GM23248 (cell line): ENCODE results near the gene C11orf86. TPM values are rescaled to one million over a fixed set of nuclear protein-coding genes. Genes with fewer than 3 reads are reported as not detected.

ENCODE experiments used
- DNase-seq: peaks from one replicate; pipeline ENCODE4 v3.0.0-alpha.2; 2015
- H2AFZ ChIP-seq: fragments of 200-600 bp; sonication (generic); 2 replicates; pipeline ENCODE4 v1.6.1; 2016; ENCODE audit warnings: antibody characterized with exemption
- H3F3A ChIP-seq: fragments of 200-600 bp; sonication (generic); 2 replicates; pipeline ENCODE4 v1.6.1; 2016; ENCODE audit warnings: mild to moderate bottlenecking, antibody characterized with exemption, mixed run types; ENCODE audit not compliant: insufficient read depth
- H3K27ac ChIP-seq: fragments of 200-600 bp; sonication (generic); 2 replicates; pipeline ENCODE4 v1.5.1; 2016; ENCODE audit warnings: mild to moderate bottlenecking
- H3K27me3 ChIP-seq: fragments of 200-600 bp; sonication (generic); replicated peaks from 2 replicates; pipeline ENCODE4 v1.6.1; 2016; ENCODE audit warnings: mild to moderate bottlenecking; ENCODE audit not compliant: insufficient read depth
- H3K36me3 ChIP-seq: fragments of 200-600 bp; sonication (generic); 2 replicates; pipeline ENCODE4 v1.6.1; 2016; ENCODE audit warnings: low read depth, mild to moderate bottlenecking
- H3K4me1 ChIP-seq: fragments of 200-600 bp; sonication (generic); 2 replicates; pipeline ENCODE4 v1.6.1; 2016; ENCODE audit warnings: mild to moderate bottlenecking; ENCODE audit not compliant: insufficient read depth
- H3K4me2 ChIP-seq: fragments of 200-600 bp; sonication (generic); one replicate; pipeline ENCODE4 v1.6.1; 2016; ENCODE audit warnings: mild to moderate bottlenecking; ENCODE audit not compliant: unreplicated experiment
- H3K4me3 ChIP-seq: fragments of 200-600 bp; sonication (generic); 2 replicates; pipeline ENCODE4 v1.5.1; 2016; ENCODE audit warnings: mild to moderate bottlenecking
- H3K79me2 ChIP-seq: fragments of 200-600 bp; sonication (generic); 2 replicates; pipeline ENCODE4 v1.6.1; 2016; ENCODE audit warnings: mild to moderate bottlenecking; ENCODE audit not compliant: insufficient read depth
- H3K9ac ChIP-seq: fragments of 200-600 bp; sonication (generic); 2 replicates; pipeline ENCODE4 v1.6.1; 2016; ENCODE audit warnings: mild to moderate bottlenecking
- H3K9me2 ChIP-seq: fragments of 200-600 bp; sonication (generic); 2 replicates; pipeline ENCODE4 v1.6.1; 2016; ENCODE audit warnings: mixed run types, mild to moderate bottlenecking, moderate library complexity; ENCODE audit not compliant: insufficient read depth
- H3K9me3 ChIP-seq: fragments of 200-600 bp; sonication (generic); one replicate; pipeline ENCODE4 v1.6.1; 2017; ENCODE audit warnings: low read depth
- H4K20me1 ChIP-seq: fragments of 200-600 bp; sonication (generic); 2 replicates; pipeline ENCODE4 v1.6.0; 2016; ENCODE audit not compliant: insufficient read depth
- EZH2 ChIP-seq: fragments of 200-600 bp; sonication (generic); IDR thresholded peaks from 2 replicates; pipeline ENCODE4 v1.6.1; 2018; ENCODE audit warnings: antibody characterized with exemption, mild to moderate bottlenecking; ENCODE audit not compliant: insufficient read depth, poor library complexity, severe bottlenecking
- EZH2phosphoT487 ChIP-seq: fragments of 200-600 bp; sonication (generic); IDR thresholded peaks from 2 replicates; pipeline ENCODE4 v1.6.1; 2018; ENCODE audit warnings: antibody characterized with exemption, moderate library complexity, mild to moderate bottlenecking, low read depth; ENCODE audit not compliant: insufficient read depth
- WGBS, 2 experiments: methylation state at CpG; one replicate each; pipeline ENCODE4 v1.1.6; 2015 to 2017; ENCODE audit warnings: low lambda C conversion rate in 2 of 2, low coverage in 1 of 2; ENCODE audit errors: missing lambda C conversion rate in 2 of 2; 5-methylcytosine and 5-hydroxymethylcytosine counted together
- in situ Hi-C: fragments of 300-500 bp; cut with MboI; formaldehyde crosslinking; loops from 2 replicates; pipeline ENCODE4 v1.15.0; 2020
- polyA plus RNA-seq: library from polyadenylated mRNA; unstranded; fragments of >200 nt; fragmentation: Nextera tagmentation; extraction: Ambion mirVana; gene quantifications from 2 replicates; pipeline ENCODE4 v1.2.1, GENCODE V29; 2016
- total RNA-seq: library from RNA; depleted of rRNA; stranded (reverse); fragments of >200 nt; shearing (Covaris generic); gene quantifications from 2 replicates; pipeline ENCODE4 v1.2.3, GENCODE V29; 2014; rRNA removed

Gene C11orf86, protein sequence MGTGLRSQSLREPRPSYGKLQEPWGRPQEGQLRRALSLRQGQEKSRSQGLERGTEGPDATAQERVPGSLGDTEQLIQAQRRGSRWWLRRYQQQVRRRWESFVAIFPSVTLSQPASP
- not detected in 2 replicates for total RNA-seq
- not detected in 2 replicates for polyA plus RNA-seq

DNA sequence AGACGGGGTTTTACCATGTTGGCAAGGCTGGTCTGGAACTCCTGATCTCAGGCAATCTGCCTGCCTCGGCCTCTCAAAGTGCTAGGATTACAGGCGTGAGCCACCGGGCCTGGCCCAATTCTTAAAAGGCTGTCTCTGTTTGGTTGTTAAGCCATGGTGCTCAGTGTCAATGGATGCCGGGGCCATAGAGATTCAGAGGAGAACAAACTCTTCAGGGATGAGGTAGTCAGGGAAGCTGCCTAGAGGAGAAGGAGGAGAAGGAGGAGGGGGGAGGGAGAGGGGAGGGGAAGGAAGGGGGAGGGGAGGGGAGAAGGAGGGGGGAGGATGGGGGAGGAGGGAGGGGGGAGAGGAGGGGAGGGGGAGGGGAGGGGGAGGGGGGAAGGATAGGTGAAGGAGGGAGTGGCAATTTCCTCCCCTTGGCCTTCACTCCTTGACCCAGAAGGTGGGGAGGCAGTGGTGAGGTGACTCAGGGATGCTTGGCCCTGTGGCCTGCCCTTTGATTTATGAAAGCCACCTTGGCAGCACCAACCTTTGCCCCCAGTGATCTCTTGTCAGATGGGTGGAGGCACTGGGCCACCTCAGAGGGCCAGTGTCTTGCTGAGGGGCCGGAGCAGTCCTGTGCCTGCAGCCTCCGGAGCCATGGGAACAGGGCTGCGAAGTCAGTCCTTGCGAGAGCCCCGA is at the start of gene C11orf86:
TSS of gene C11orf86 (plus strand) at position 581 of the 681 bp plus-strand sequence. CDS start at position 640, 59 bp downstream.
- H3K36me3 ChIP-seq = no peaks in the 10 kb centered on the region
- TF ChIP-seq EZH2 (no peak), EZH2phosphoT487 (no peak)
- H3K4me3 ChIP-seq = no peak within 1 kb of the TSS
- H3K79me2 ChIP-seq = no peaks in the 10 kb centered on the region
- no peak within 1 kb of the TSS for H3K9ac ChIP-seq
- in situ Hi-C loops = loop anchor here (10.0 kb wide), 1 partner anchor 280 kb away; no protein-coding TSS in a partner anchor
- H3K9me3 ChIP-seq = no peaks in the 10 kb centered on the region
- no peak within 1 kb of the TSS for H2AFZ ChIP-seq
- no peaks in the 10 kb centered on the region for H4K20me1 ChIP-seq
- H3K27me3 ChIP-seq = no peaks in the 10 kb centered on the region
- no peak within 1 kb of the TSS for H3K4me2 ChIP-seq
- H3F3A ChIP-seq = peaks cover 20% of the 10 kb centered on the region
- 87 to 89% methylated on average over 10 of the region's 10 CpGs for WGBS, 2 experiments
- no peak within 1 kb of the TSS for H3K27ac ChIP-seq
- no peak for DNase-seq
- H3K4me1 ChIP-seq = peaks cover 25% of the 10 kb centered on the region
- H3K9me2 ChIP-seq = no peaks in the 10 kb centered on the region

DNA sequence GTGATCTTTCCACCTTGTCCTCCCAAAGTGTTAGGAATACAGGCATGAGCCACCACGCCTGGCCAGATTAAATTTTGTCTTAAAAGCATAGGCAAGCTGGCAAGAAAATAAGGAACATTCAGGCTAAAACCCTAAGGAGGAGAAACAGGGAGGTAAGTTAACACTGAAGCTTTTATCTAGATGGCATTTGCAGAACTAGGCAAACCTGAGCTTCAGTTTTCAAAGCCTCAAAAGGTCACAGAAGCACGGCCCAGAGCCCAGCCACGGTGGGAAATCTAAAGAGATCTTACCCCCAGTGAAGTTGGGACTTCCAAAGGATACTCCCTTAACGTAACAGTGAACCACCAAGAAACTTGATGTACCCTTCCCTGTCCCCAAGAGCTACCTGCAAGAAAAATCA is 45.4 kb upstream of the C11orf86 start:
- Histone ChIP-seq H3K9ac (no peak overlapping the region), H4K20me1 (no peaks in the 10 kb centered on the region), H3K79me2 (no peaks in the 10 kb centered on the region), H3K4me1 (peaks cover 16% of the 10 kb centered on the region), H3K4me2 (no peak overlapping the region), H3K9me3 (no peaks in the 10 kb centered on the region), H3K4me3 (no peak overlapping the region), H3K27me3 (no peaks in the 10 kb centered on the region), H3K27ac (no peak overlapping the region), H2AFZ (no peak overlapping the region), H3K9me2 (no peaks in the 10 kb centered on the region), H3F3A (no peaks in the 10 kb centered on the region), H3K36me3 (no peaks in the 10 kb centered on the region)
- no peak for DNase-seq
- TF ChIP-seq EZH2 (no peak), EZH2phosphoT487 (no peak)
- WGBS, 2 experiments = 85 to 88% methylated on average over 4 of the region's 4 CpGs
- in situ Hi-C loops = no loop called here

DNA sequence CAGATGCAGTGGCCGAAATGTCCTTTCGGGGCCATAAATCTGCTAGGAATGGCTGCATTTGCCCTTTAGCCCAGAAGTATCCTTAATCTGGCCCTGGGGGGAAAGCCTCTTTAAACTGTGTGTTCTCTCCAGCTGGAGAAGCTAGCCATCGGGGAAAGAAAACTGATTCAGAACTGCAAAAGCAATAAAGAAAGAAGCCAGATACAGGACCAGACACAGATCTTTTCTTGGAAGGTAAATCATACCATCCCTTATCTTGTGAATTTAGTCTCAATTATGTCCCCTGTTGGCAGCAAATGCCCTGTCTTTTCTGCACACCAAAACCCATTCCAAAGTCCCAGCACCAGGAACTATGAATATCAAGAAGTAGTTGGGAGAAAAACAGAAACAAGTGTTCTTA is 42.6 kb upstream of the C11orf86 start:
- H4K20me1 ChIP-seq = no peaks in the 10 kb centered on the region
- H3F3A ChIP-seq = peaks cover 19% of the 10 kb centered on the region; the same call in 1 of the 2 replicates
- H2AFZ ChIP-seq = no peak overlapping the region
- in situ Hi-C loops = no loop called here
- peaks cover 24% of the 10 kb centered on the region for H3K4me1 ChIP-seq
- TF ChIP-seq EZH2 (no peak), EZH2phosphoT487 (no peak)
- H3K4me3 ChIP-seq = no peak overlapping the region
- H3K79me2 ChIP-seq = no peaks in the 10 kb centered on the region
- no peaks in the 10 kb centered on the region for H3K9me2 ChIP-seq
- no peak overlapping the region for H3K27ac ChIP-seq
- 88 to 94% methylated on average over 3 of the region's 3 CpGs for WGBS, 2 experiments
- no peaks in the 10 kb centered on the region for H3K27me3 ChIP-seq
- DNase-seq = no peak
- H3K4me2 ChIP-seq = no peak overlapping the region
- H3K9me3 ChIP-seq = no peaks in the 10 kb centered on the region
- H3K9ac ChIP-seq = no peak overlapping the region
- no peaks in the 10 kb centered on the region for H3K36me3 ChIP-seq

DNA sequence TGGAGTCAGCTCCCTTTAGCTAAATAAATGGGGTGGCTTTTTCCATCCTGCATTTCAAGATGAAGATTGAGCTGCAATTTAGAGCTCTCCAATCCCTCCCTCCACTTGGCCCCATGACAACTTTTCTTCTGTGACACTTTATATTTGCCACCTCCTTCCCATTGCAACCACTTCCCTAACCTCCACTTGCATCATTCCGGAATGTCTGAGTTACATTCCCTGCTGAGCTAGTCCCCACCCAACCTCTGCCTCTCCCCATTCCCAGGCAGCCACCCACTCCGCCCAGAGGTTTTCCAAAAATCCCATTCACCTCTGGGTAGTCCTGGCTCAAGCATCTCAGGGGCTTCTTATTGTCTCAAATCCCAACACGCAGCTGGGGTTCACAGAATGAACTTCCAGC is 41.6 kb upstream of the C11orf86 start:
- Histone ChIP-seq H3K9me3 (no peaks in the 10 kb centered on the region), H3K36me3 (no peaks in the 10 kb centered on the region), H3K4me1 (peaks cover 24% of the 10 kb centered on the region), H3K4me2 (no peak overlapping the region), H3K4me3 (no peak overlapping the region), H3K79me2 (no peaks in the 10 kb centered on the region), H3F3A (peaks cover 19% of the 10 kb centered on the region; the same call in 1 of the 2 replicates), H3K27ac (no peak overlapping the region), H3K9me2 (no peaks in the 10 kb centered on the region), H2AFZ (no peak overlapping the region), H3K27me3 (no peaks in the 10 kb centered on the region), H3K9ac (no peak overlapping the region), H4K20me1 (no peaks in the 10 kb centered on the region)
- 97 to 98% methylated on average over 3 of the region's 3 CpGs for WGBS, 2 experiments
- in situ Hi-C loops = no loop called here
- TF ChIP-seq EZH2 = no peak
- no peak for TF ChIP-seq EZH2phosphoT487
- DNase-seq = peak; percentile 15
